WTC11 (cell line): ENCODE measurements around the gene HLA-DMA. TPM values are rescaled to one million over a fixed set of nuclear protein-coding genes. Genes with fewer than 3 reads are reported as not detected.

Source experiments
- ATAC-seq: fragments of 200-7000 bp; cut with Tn5 transposase; 2 replicates; pipeline ENCODE4 v1.10.0; 2021; ENCODE audit warnings: mild to moderate bottlenecking, moderate library complexity
- Bru-seq: library from RNA; stranded (reverse); fragments of 400-500 nt; gene quantifications from one replicate; lab custom pipeline; 2021; lab: Mats Ljungman, UMichigan
- CTCF ChIA-PET: fragments of 300-600 bp; sonication (Branson Sonifier 250); formaldehyde crosslinking; loops from one replicate; lab custom pipeline; 2021; ENCODE audit warnings: antibody characterized with exemption; lab: Charles Lee
- POLR2A ChIA-PET: fragments of 350-600 bp; sonication (Branson Sonifier 250); formaldehyde crosslinking; loops from one replicate; lab custom pipeline; 2021; ENCODE audit warnings: antibody characterized with exemption; lab: Charles Lee
- DNase-seq: peaks from one replicate; pipeline ENCODE4 v3.0.0; 2021; ENCODE audit warnings: low spot score
- H3K27ac Mint-ChIP-seq: 2 replicates; pipeline ENCODE4 v1.8.0; 2021; ENCODE audit warnings: mixed read lengths
- H3K27me3 Mint-ChIP-seq: 2 replicates; pipeline ENCODE4 v1.8.0; 2021; ENCODE audit warnings: low read depth, mild to moderate bottlenecking, moderate library complexity, mixed read lengths
- H3K36me3 Mint-ChIP-seq: 2 replicates; pipeline ENCODE4 v1.8.0; 2021; ENCODE audit warnings: mixed read lengths
- H3K4me1 Mint-ChIP-seq: 2 replicates; pipeline ENCODE4 v1.8.0; 2022; ENCODE audit warnings: mixed read lengths
- H3K4me3 Mint-ChIP-seq: 2 replicates; pipeline ENCODE4 v1.8.0; 2021; ENCODE audit warnings: mild to moderate bottlenecking, moderate library complexity, mixed read lengths
- H3K9me3 Mint-ChIP-seq: 2 replicates; pipeline ENCODE4 v1.8.0; 2021; ENCODE audit warnings: mixed read lengths
- AFF4 ChIP-seq: sonication (generic); formaldehyde crosslinking; IDR thresholded peaks from 2 replicates; pipeline ENCODE4 v1.8.1; 2023; ENCODE audit warnings: mild to moderate bottlenecking, missing genetic modification reagents, borderline replicate concordance
- CREB1 ChIP-seq: sonication (generic); formaldehyde crosslinking; IDR thresholded peaks from 2 replicates; pipeline ENCODE4 v1.8.0; 2023; ENCODE audit warnings: mild to moderate bottlenecking, missing genetic modification reagents
- CREM ChIP-seq: sonication (generic); formaldehyde crosslinking; IDR thresholded peaks from 2 replicates; pipeline ENCODE4 v1.8.1; 2022; ENCODE audit warnings: mild to moderate bottlenecking, missing genetic modification reagents, moderate library complexity
- EMX1 ChIP-seq: fragments of 250-450 bp; sonication (Bioruptor Pico); IDR thresholded peaks from 2 replicates; pipeline ENCODE4 v1.8.0; 2021; ENCODE audit warnings: mild to moderate bottlenecking
- GABPB1 ChIP-seq: sonication (generic); formaldehyde crosslinking; IDR thresholded peaks from 2 replicates; pipeline ENCODE4 v1.8.1; 2023; ENCODE audit warnings: mild to moderate bottlenecking, missing genetic modification reagents
- GRHL2 ChIP-seq: fragments of 250-450 bp; sonication (Bioruptor Pico); IDR thresholded peaks from 2 replicates; pipeline ENCODE4 v1.8.0; 2022; ENCODE audit warnings: mild to moderate bottlenecking, moderate library complexity; ENCODE audit not compliant: insufficient replicate concordance, severe bottlenecking
- NFATC4 ChIP-seq: fragments of 250-450 bp; sonication (Bioruptor Pico); IDR thresholded peaks from 2 replicates; pipeline ENCODE4 v1.9.0; 2021; ENCODE audit warnings: mild to moderate bottlenecking
- NFYB ChIP-seq: sonication (generic); formaldehyde crosslinking; conservative IDR thresholded peaks from 2 replicates; pipeline ENCODE4 v1.8.0; 2022; ENCODE audit warnings: low read depth, missing genetic modification reagents
- NR3C1 ChIP-seq: sonication (generic); formaldehyde crosslinking; conservative IDR thresholded peaks from 2 replicates; pipeline ENCODE4 v1.8.1; 2023; ENCODE audit warnings: low read depth, mild to moderate bottlenecking, missing genetic modification reagents
- SP1 ChIP-seq: sonication (generic); formaldehyde crosslinking; conservative IDR thresholded peaks from 2 replicates; pipeline ENCODE4 v1.8.1; 2022; ENCODE audit warnings: missing genetic modification reagents
- TEAD1 ChIP-seq: sonication (generic); formaldehyde crosslinking; IDR thresholded peaks from 2 replicates; pipeline ENCODE4 v1.8.0; 2022; ENCODE audit warnings: mild to moderate bottlenecking, missing genetic modification reagents
- ZNF121 ChIP-seq: sonication (generic); formaldehyde crosslinking; IDR thresholded peaks from 2 replicates; pipeline ENCODE4 v1.8.0; 2023; ENCODE audit warnings: missing genetic modification reagents
- ZNF317 ChIP-seq: sonication (generic); formaldehyde crosslinking; IDR thresholded peaks from 2 replicates; pipeline ENCODE4 v1.8.1; 2023; ENCODE audit warnings: low read depth, mild to moderate bottlenecking, moderate library complexity, missing genetic modification reagents, borderline replicate concordance
- long read RNA-seq, 3 experiments: library from RNA in 1 of 3; library from capped mRNA in 1 of 3; library from polyadenylated mRNA in 1 of 3; unstranded in 2 of 3; stranded (forward) in 1 of 3; transcript quantifications; one replicate each; pipeline ENCODE4 v2.0.0, GENCODE V29; 2021
- total RNA-seq: library from RNA; stranded (reverse); gene quantifications from 3 replicates; pipeline ENCODE4 v1.2.3, GENCODE V29; 2021
- TF ChIP-seq, protein P1 (sequence below): fragments of 200-600 bp; IDR thresholded peaks from 2 replicates; pipeline ENCODE4 v1.8.0; 2022; ENCODE audit warnings: antibody characterized with exemption
- TF ChIP-seq, protein P2 (sequence below): sonication (generic); formaldehyde crosslinking; IDR thresholded peaks from 2 replicates; pipeline ENCODE4 v1.8.0; 2023; ENCODE audit warnings: missing genetic modification reagents, mild to moderate bottlenecking, borderline replicate concordance
- TF ChIP-seq, protein P3 (sequence below): sonication (generic); formaldehyde crosslinking; IDR thresholded peaks from 2 replicates; pipeline ENCODE4 v1.8.0; 2022; ENCODE audit warnings: mild to moderate bottlenecking, missing genetic modification reagents
- TF ChIP-seq, protein P4 (sequence below): sonication (generic); formaldehyde crosslinking; IDR thresholded peaks from 2 replicates; pipeline ENCODE4 v1.8.1; 2023; ENCODE audit warnings: mild to moderate bottlenecking, missing genetic modification reagents, moderate library complexity

HLA-DMA gene
- total RNA-seq (6.0 to 9.3 TPM (median 6.6 TPM) in 3 replicates), Bru-seq, nascent RNA (percentile 40 among the genes with signal in this experiment)
- long read RNA-seq, experiment 1, transcript HLA-DMA-201 (5 exons, 1,123 nt), result major isoform, 11 of 23 reads
- long read RNA-seq, experiment 1, partial matches to known transcripts, result 1 of 23 reads
- long read RNA-seq, experiment 1, other reads (novel, unspliced or antisense), result 8 of 23 reads
- long read RNA-seq, experiment 2, transcript HLA-DMA-201 (5 exons, 1,123 nt), result major isoform, 7 of 12 reads
- long read RNA-seq, experiment 2, partial matches to known transcripts, result 2 of 12 reads
- long read RNA-seq, experiment 2, other reads (novel, unspliced or antisense), result 3 of 12 reads
- long read RNA-seq, experiment 3, transcript HLA-DMA-201 (5 exons, 1,123 nt), result major isoform, 7 of 13 reads
- long read RNA-seq, experiment 3, partial matches to known transcripts, result 0 of 13 reads
- long read RNA-seq, experiment 3, other reads (novel, unspliced or antisense), result 5 of 13 reads

GRCh38 chr6:32952817-32953739 is at the start of gene HLA-DMA:
TSS of gene HLA-DMA (minus strand) at chr6:32953097. CDS start at chr6:32953036, 61 bp downstream.
- DNase-seq, result peak; percentile 84
- Mint-ChIP-seq H3K27me3 (no peaks in the 10 kb centered on the region), H3K36me3 (no peaks in the 10 kb centered on the region), H3K9me3 (no peaks in the 10 kb centered on the region), H3K4me1 (peaks cover 20% of the 10 kb centered on the region), H3K27ac (peak within 1 kb of the TSS; percentile 87), H3K4me3 (peak within 1 kb of the TSS; percentile 47)
- peak; percentile 97 for ATAC-seq
- TF ChIP-seq, protein P1, sequence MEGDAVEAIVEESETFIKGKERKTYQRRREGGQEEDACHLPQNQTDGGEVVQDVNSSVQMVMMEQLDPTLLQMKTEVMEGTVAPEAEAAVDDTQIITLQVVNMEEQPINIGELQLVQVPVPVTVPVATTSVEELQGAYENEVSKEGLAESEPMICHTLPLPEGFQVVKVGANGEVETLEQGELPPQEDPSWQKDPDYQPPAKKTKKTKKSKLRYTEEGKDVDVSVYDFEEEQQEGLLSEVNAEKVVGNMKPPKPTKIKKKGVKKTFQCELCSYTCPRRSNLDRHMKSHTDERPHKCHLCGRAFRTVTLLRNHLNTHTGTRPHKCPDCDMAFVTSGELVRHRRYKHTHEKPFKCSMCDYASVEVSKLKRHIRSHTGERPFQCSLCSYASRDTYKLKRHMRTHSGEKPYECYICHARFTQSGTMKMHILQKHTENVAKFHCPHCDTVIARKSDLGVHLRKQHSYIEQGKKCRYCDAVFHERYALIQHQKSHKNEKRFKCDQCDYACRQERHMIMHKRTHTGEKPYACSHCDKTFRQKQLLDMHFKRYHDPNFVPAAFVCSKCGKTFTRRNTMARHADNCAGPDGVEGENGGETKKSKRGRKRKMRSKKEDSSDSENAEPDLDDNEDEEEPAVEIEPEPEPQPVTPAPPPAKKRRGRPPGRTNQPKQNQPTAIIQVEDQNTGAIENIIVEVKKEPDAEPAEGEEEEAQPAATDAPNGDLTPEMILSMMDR, result peak; percentile 51; the same call in 1 of the 2 replicates
- no peak for TF ChIP-seq GABPB1
- peak; percentile 52 for TF ChIP-seq NFYB (CRISPR knock-in tag)
- TF ChIP-seq CREB1 (CRISPR knock-in tag), result no peak
- TF ChIP-seq AFF4 (CRISPR knock-in tag), result no peak
- TF ChIP-seq GRHL2 (CRISPR knock-in tag), result no peak
- TF ChIP-seq ZNF121 (CRISPR knock-in tag), result no peak
- TF ChIP-seq SP1 (CRISPR knock-in tag), result no peak
- 0 out of 2 replicates have a peak, but pooled peaks have one; percentile 44 for TF ChIP-seq CREM
- TF ChIP-seq TEAD1, result peak; percentile 52; the same call in 1 of the 2 replicates
- no peak for TF ChIP-seq NFATC4 (CRISPR knock-in tag)
- TF ChIP-seq ZNF317 (CRISPR knock-in tag), result no peak
- TF ChIP-seq, protein P2, sequence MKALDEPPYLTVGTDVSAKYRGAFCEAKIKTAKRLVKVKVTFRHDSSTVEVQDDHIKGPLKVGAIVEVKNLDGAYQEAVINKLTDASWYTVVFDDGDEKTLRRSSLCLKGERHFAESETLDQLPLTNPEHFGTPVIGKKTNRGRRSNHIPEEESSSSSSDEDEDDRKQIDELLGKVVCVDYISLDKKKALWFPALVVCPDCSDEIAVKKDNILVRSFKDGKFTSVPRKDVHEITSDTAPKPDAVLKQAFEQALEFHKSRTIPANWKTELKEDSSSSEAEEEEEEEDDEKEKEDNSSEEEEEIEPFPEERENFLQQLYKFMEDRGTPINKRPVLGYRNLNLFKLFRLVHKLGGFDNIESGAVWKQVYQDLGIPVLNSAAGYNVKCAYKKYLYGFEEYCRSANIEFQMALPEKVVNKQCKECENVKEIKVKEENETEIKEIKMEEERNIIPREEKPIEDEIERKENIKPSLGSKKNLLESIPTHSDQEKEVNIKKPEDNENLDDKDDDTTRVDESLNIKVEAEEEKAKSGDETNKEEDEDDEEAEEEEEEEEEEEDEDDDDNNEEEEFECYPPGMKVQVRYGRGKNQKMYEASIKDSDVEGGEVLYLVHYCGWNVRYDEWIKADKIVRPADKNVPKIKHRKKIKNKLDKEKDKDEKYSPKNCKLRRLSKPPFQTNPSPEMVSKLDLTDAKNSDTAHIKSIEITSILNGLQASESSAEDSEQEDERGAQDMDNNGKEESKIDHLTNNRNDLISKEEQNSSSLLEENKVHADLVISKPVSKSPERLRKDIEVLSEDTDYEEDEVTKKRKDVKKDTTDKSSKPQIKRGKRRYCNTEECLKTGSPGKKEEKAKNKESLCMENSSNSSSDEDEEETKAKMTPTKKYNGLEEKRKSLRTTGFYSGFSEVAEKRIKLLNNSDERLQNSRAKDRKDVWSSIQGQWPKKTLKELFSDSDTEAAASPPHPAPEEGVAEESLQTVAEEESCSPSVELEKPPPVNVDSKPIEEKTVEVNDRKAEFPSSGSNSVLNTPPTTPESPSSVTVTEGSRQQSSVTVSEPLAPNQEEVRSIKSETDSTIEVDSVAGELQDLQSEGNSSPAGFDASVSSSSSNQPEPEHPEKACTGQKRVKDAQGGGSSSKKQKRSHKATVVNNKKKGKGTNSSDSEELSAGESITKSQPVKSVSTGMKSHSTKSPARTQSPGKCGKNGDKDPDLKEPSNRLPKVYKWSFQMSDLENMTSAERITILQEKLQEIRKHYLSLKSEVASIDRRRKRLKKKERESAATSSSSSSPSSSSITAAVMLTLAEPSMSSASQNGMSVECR (CRISPR knock-in tag), result no peak
- TF ChIP-seq, protein P3, sequence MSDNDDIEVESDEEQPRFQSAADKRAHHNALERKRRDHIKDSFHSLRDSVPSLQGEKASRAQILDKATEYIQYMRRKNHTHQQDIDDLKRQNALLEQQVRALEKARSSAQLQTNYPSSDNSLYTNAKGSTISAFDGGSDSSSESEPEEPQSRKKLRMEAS (CRISPR knock-in tag), result peak; percentile 40; the same call in 1 of the 2 replicates
- no peak for TF ChIP-seq EMX1 (CRISPR knock-in tag)
- TF ChIP-seq NR3C1 (CRISPR knock-in tag), result no peak
- TF ChIP-seq, protein P4, sequence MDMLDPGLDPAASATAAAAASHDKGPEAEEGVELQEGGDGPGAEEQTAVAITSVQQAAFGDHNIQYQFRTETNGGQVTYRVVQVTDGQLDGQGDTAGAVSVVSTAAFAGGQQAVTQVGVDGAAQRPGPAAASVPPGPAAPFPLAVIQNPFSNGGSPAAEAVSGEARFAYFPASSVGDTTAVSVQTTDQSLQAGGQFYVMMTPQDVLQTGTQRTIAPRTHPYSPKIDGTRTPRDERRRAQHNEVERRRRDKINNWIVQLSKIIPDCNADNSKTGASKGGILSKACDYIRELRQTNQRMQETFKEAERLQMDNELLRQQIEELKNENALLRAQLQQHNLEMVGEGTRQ (CRISPR knock-in tag), result no peak
- ChIA-PET POLR2A (interaction anchor here (0.6 to 3.6 kb wide), 7 partner anchors 15 to 673 kb away, joined by 3 to 74 read pairs (median 5); partner anchors contain the start of gene TAP2), CTCF (interaction anchor here (0.5 to 6.4 kb wide), 39 partner anchors 11 to 823 kb away, joined by 3 to 205 read pairs (median 6); partner anchors contain the start of genes BRD2, HLA-DMB, HLA-DQB1 and PSMB8)
